GM18507 (cell line): ENCODE measurements around the gene DAG1.
A peak's percentile ranks its signal among the peaks of the same experiment; 100 is the strongest.

Experiments used
- DNase-seq: peaks from one replicate; pipeline ENCODE4 v3.0.0; 2011; ENCODE audit warnings: low read depth; ENCODE audit not compliant: insufficient read length; ENCODE audit errors: extremely low spot score
- FAIRE-seq: peaks from 2 replicates; lab custom pipeline; 2011; peaks lifted over from hg19 to GRCh38; lab: Jason Lieb, UNC

The DAG1 gene

DNA sequence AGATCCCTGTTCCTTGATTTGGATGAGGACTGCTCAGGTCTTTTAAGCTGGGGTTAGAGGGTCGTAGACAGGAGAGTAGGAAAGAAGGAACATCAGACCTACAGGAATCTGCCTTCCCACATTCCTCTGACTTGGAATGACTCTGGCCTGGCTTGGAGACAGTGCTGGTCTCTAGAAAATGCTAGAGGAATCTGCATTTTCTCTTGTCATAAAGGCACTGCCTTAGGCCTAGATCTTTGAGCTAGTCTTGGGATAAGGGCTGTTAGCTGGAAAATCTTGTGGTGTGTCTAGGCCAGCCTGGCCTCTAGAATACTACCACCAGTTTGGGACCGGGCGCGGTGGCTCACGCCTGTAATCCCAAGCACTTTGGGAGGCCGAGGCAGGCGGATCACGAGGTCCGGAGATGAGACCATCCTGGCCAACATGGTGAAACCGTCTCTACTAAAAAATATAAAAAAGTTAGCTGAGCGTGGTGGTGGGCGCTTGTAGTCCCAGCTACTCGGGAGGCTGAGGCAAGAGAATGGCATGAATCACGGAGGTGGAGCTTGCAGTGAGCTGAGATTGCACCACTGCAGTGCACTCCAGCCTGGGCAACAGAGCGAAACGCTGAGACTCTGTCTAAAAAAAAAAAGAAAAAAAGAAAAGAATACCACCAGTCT lies 66.9 kb downstream of the DAG1 start:
- no peak for FAIRE-seq
- no peak for DNase-seq

DNA sequence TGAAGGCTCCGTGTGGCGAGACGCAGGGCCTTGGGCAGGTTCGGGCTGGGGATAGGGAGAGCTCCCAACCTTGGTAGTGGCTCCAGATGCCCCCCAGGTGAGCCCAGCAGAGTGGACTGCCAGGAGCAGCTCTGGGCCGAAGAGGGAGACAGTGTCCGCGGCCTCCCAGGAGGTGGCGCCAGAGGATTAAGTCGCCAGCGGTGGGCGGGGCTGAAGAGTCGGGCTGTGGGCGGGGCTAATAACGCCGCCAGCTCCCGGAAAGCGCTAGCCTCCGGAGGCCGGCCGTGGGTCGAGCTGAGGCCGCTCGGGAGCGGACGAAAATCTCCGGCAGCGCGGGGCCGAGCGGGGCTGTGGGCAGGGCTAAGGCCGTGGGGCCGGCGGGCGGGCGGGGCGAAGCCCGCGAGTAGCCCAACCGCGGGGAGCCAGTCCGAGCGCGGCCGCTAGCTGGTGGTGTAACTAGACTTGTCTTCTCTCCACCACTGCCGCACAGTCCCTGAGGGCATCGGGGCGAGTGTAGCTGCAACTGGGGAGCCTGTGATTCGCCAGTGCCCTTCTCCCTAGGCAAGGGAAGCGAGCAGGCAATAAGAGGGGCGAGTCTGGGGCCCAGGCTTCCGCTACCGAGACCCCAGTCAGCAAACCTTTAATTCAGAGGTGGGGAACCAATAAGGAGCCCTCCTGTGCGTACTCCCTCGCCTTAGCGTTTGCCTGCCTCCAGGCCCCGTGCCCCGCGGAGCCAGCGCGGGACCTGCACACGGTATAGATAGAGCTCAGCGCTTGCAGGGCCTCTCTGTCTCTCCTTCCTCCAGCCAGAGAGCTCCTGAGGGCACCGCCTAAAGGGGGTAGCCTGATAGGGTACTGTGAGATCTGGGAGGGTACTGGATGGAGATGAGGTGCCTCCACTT lies 69.8 kb downstream of the DAG1 start:
- FAIRE-seq (peak; percentile 98), DNase-seq (peak; percentile 86)

DNA sequence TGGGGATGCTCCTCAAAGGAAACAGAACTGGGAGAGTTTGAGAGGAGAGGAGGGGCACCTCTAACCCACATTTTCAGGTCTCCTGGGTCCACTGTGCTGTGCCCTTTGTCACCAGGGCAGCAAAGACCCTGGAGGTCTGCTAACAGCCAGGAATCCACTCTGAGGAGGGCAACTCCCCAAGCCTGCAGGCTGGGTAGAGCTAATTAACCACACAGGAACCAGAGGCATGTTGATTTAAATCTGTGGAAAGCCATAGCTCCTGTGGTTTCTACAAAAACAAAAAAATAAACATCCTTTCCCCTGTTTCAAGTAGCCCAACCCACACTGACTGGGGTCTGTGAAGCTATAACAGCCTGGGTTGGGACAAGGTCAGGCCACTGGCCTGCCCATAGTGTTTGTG lies 82.0 kb downstream of the DAG1 start:
- DNase-seq (no peak), FAIRE-seq (no peak)

DNA sequence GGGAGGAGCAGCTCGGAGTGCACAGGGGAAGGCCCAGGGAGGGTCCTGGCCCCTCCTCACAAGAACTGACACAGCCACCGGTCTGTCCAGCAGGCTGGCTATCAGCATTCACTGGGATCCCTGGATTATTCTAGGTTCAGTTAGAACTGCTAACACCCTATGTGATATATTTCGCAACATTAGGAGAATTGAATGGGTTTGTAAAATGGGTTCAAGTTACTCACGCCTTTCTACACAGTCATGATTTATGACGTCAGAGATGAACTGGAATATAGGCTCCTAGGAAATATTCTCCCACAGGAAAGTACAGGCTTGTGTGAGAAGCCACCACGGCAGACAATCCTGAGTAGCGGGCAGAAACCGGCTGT lies 83.2 kb downstream of the DAG1 start:
- DNase-seq (no peak), FAIRE-seq (no peak)

DNA sequence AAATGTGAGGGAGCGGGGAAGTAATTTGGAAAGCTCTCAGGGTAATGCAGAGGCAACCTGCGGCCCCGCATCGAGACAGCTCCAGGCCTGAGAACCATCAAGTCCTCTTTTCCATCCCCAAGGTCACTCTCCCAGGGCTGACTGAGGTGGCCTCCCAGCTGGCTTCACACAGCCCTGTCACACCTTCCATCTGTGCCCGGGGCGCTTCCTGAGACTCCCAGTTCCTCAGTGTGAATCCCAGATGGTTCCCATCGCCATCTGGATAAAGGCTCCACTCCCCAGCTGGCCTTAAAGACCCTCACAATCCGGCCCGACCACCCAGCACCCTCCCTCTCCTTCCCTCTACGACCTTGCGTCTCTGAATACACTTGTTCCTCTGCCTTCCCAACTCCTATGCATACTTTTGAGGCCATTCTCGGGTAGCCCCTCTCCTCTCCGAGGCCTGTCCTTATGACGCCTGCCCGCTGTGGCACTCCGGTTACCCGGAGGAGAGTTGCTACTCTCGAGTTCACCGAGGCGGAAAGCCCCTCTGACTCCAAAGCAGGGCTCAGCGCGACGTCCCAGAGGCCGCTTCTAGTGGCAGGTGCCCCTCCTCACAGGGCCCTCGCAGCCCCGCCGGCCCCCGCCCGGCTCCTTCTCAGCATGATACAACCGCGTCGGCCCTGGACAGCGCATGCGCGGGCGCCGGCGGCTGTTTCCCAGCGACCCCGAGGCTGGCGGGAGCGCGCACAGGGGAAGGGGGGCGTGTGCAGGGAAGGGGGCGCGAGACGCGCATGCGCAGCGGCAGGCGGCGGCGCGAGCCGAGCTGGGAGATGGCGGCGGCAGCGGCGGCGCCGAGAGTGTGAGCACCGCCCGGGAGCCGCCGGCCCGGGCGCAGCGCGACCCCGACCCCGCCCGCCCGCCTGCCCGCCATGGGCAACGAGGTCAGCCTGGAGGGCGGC lies 83.9 kb downstream of the DAG1 start, which contains the start of gene BSN:
BSN (plus strand) TSS at position 786 of the 941 bp plus-strand sequence; CDS start at position 912, 126 bp downstream.
- peak; percentile 82 for FAIRE-seq
- DNase-seq: peak; percentile 99

GRCh38 chr3:49554633-49555265 lies 84.7 kb downstream of the DAG1 start:
- no peak for FAIRE-seq
- DNase-seq: peak; percentile 29

- DNase-seq (no peak), FAIRE-seq (no peak)
Measured at GRCh38 chr3:49556500-49557275, 86.6 kb downstream of the DAG1 start.

DNA sequence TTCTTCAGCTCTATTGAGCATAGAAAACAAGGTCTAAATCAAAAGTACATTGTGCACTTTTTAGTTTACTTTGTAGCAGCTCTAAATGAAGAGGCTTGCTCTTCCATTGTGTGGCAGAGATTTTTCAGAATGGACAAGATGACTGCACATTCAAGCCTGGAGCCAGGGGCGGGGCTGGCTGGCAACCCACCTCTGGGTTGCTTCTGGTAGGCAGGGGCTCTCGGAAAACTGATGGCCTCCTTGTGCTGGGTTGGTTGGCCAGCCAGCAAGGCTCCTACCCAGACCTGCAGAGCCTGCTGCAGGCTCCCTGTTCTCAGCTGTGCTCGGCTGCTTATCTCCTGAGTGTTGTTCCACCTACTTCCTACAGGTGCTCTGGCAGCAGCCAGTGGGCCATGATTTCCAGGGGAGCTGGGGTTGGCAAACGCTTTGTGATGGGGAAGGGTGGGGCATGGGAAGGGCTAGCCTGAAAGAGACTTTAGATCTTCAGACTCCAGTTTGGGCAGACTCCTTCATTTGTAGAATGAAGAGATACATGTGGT lies 93.0 kb downstream of the DAG1 start:
- FAIRE-seq (no peak), DNase-seq (no peak)

GRCh38 chr3:49563766-49564165 lies 93.7 kb downstream of the DAG1 start:
- DNase-seq: no peak
- FAIRE-seq: no peak

DNA sequence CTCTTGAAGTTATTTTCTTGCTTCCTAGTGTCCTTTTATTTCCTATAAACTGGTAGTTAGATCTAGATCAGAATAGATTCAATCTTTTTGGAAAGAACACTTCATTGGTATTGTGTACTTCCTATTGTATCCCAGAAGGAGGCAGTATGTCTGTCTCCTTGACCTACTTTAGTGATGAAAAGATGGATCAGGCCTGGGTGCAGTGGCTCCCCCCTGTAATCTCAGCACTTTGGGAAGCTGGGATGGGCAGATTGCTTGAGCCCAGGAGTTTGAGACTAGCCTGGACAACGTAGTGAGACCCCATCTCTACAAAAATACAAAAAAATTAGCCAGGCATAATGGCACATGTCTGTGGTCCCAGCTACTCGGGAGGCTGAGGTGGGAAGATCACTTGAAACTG lies 96.2 kb downstream of the DAG1 start:
- DNase-seq (no peak), FAIRE-seq (no peak)

DNA sequence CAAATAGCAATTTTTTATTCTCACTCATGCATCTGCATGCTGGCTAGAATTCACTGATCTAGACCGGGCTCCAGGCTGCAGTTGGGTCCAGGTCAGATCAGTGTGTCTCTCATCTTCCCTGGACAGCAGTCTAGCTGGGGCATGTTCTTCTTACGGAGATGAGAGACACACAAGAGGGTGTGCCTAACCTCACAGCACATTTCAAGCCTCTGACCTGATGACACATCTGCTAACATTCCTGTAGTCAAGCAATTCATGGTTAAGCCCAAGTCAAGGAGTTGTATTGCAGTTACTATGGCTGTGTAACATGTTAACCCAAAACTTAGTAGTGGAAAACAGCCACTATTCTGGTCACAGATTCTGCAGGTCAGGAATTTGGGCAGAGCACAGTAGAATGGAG lies 97.3 kb downstream of the DAG1 start:
- FAIRE-seq (no peak), DNase-seq (no peak)

DNA sequence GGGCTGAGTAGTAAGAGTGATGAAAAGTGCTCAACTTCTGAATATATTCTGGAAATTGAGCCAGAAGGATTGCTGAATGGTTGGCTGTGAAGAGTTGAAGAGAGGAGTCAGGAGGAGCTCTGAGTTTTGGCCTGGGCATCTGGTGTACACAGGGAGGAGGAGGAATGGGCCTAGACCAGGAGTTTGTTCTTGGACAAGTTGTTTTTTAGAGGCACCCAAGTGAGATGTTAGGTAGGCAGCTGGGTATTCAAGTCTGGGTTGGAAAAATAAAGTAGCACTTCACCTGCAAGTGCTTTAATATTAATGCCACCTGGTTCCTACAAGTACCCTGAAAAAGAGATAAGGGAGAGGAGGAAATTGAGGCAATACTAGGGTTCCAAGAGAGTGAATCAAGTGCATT lies 98.9 kb downstream of the DAG1 start:
- FAIRE-seq: no peak
- DNase-seq: no peak

DNA sequence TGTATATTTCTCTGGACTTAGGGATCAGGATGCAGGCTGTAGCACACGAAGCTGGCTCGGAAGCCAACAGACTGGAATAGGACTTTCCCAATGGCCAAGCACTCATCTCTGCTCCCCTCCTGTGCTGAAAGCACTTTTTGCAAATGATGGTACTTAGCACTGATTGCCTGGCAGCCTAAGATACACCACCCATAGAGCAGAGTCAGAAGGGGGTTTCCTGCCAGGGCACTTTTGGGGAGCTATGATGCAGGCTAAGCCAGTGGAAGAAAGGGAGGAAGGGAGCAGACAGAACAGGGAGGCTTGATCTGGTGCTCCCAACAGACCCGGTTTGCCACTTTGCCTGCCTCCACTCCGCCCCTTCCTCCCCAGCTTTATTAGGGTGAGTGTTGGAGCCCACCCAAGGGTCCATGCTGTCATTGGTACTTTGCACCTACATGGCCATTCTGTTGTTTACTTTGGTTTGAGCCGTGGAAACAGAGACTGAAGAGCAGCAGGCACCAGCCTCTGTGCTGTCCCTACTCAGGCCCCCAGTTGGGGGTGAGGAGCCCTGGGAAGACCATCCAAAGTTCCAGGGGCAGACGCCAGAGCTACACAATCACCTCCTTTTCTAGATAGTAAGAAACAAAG lies 100.1 kb downstream of the DAG1 start:
- FAIRE-seq (no peak), DNase-seq (no peak)

- DNase-seq: no peak
- FAIRE-seq: no peak
Measured at GRCh38 chr3:49582177-49582576, 112.1 kb downstream of the DAG1 start.
